GM21515 (cell line): ENCODE measurements around the gene PARP4.
"Not testable (repeated sequence)": the region's sequence is repeated elsewhere in the genome, so short reads cannot be mapped to it uniquely, and the experiment has no call there.

ENCODE experiments used
- ATAC-seq: cut with Tn5 transposase; IDR thresholded peaks from one replicate; pipeline ENCODE4 v1.9.1; 2021; ENCODE audit not compliant: unreplicated experiment

The PARP4 gene

DNA sequence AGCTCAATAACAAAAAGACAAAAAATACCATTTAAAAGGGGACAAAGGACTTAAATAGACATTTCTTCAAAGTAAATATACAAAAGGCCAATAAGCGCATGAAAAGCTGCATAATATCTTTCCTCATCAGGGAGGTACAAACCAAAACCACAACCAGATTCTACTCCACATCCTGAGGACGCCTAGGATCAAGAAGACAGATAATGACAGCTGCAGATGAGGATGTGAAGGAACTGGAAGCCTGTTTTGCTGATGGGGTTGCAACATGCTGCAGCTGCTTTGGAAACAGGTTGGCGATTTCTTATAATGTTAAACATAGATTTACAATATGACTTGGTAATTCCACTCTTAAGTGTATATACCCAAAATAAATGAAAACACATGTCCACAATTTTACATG, 132.4 kb downstream of the PARP4 start:
- ATAC-seq: not testable (repeated sequence)

DNA sequence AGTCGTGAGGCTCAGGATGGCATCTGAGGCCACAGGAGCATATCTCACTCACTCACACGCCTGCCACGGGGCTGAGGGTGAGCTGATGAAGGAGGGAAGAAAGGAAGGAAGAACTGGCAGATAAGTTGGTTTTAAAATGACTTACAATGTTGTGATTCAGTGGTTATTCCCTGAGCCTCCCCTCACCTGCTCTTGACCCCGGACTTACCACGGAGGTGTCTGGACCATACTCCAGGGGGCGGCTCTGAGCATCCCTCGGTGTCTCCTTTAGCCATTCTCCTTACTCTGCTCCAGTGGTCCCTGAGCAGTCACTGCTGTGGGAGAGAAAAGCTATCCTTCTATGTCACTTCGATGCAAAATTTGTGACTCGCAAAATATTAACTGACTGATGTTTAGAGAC, 141.3 kb downstream of the PARP4 start:
- not testable (repeated sequence) for ATAC-seq
